PC-9 (cell line): ENCODE results near the gene ICAM3.

ENCODE experiments used
- EZH2 ChIP-seq: fragments of 200-600 bp; sonication (generic); IDR thresholded peaks from 2 replicates; pipeline ENCODE4 v1.8.0; 2017; ENCODE audit warnings: antibody characterized with exemption, low read depth
- TF ChIP-seq, protein P1 (sequence below): fragments of 200-600 bp; sonication (generic); conservative IDR thresholded peaks from 2 replicates; pipeline ENCODE4 v1.6.1; 2017; ENCODE audit warnings: mixed run types, antibody characterized with exemption, mild to moderate bottlenecking, moderate library complexity

- TF ChIP-seq, protein P1, sequence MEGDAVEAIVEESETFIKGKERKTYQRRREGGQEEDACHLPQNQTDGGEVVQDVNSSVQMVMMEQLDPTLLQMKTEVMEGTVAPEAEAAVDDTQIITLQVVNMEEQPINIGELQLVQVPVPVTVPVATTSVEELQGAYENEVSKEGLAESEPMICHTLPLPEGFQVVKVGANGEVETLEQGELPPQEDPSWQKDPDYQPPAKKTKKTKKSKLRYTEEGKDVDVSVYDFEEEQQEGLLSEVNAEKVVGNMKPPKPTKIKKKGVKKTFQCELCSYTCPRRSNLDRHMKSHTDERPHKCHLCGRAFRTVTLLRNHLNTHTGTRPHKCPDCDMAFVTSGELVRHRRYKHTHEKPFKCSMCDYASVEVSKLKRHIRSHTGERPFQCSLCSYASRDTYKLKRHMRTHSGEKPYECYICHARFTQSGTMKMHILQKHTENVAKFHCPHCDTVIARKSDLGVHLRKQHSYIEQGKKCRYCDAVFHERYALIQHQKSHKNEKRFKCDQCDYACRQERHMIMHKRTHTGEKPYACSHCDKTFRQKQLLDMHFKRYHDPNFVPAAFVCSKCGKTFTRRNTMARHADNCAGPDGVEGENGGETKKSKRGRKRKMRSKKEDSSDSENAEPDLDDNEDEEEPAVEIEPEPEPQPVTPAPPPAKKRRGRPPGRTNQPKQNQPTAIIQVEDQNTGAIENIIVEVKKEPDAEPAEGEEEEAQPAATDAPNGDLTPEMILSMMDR: no peak
- no peak for TF ChIP-seq EZH2
Measured at GRCh38 chr19:10321417-10321797, 18.0 kb downstream of the ICAM3 start.
